ENCODE data around the gene PAIP2.
A peak's percentile ranks its signal among the peaks of the same experiment; 100 is the strongest.
"Not testable (repeated sequence)": the region's sequence is repeated elsewhere in the genome, so short reads cannot be mapped to it uniquely, and the experiment has no call there.

The PAIP2 gene

DNA sequence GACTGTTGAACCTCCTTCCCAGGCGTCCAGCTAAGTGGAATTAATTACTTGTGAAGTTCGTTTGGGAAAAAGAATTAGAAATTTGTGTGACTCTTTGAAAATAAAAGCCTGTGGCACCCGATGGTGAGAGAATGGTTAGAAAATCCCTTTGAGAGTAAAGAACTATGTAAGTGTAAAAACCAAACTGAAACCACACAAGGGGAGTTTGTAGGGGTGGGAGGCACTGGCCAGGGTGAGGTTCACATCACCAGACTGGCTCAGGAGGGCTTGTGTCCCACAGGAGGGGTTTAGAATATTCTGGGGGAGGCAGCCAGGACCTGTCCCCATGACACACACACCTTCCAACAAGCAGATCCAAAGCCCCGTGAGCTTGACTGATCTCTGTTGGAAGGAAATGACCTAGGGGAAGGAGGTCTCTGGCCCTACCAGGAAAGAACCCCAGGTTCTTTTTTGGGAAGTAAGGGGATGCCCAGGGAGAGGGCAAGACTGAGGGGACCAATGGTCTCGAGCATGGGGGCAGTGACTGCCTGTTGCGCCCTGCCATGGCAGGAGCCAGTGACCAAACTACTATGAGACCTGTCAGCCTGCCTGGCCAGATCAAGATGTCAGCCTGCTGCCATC, 58.0 kb downstream of the PAIP2 start:
- peak overlapping the region; percentile 31 for H3K27ac Mint-ChIP-seq
- H3K9me3 Mint-ChIP-seq: no peaks in the 10 kb centered on the region
- H3K27me3 Mint-ChIP-seq (ENCODE audit: low read depth): no peaks in the 10 kb centered on the region
- H3K36me3 Mint-ChIP-seq (ENCODE audit: low read depth): peaks cover 6% of the 10 kb centered on the region
- no peak overlapping the region for H3K4me3 Mint-ChIP-seq
- peaks cover 47% of the 10 kb centered on the region for H3K4me1 Mint-ChIP-seq (ENCODE audit: low read depth)

DNA sequence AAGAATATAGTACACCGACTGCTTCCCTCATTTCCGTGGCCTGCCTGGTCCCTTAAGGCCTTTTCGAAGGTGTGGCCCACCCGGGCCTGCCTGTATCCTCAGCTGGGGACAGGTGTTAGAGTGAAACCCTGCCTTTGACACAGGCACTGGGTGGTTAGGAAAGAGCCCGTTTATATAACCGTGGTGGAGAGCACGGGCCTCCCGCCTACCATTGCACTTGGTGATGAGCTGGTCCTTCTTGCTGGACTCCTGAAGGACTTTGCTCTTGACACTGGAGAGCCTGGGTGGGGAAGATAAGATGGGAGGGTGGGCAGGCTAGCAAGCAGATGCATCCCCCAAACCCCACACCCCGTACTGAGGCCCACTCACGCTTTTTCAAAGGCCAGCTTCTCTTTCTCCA, 59.9 kb downstream of the PAIP2 start:
- H3K27ac Mint-ChIP-seq: no peak overlapping the region
- no peak overlapping the region for H3K4me3 Mint-ChIP-seq
- H3K9me3 Mint-ChIP-seq: no peaks in the 10 kb centered on the region
- H3K27me3 Mint-ChIP-seq (ENCODE audit: low read depth): no peaks in the 10 kb centered on the region
- H3K36me3 Mint-ChIP-seq (ENCODE audit: low read depth): peaks cover 6% of the 10 kb centered on the region
- H3K4me1 Mint-ChIP-seq (ENCODE audit: low read depth): peaks cover 42% of the 10 kb centered on the region

DNA sequence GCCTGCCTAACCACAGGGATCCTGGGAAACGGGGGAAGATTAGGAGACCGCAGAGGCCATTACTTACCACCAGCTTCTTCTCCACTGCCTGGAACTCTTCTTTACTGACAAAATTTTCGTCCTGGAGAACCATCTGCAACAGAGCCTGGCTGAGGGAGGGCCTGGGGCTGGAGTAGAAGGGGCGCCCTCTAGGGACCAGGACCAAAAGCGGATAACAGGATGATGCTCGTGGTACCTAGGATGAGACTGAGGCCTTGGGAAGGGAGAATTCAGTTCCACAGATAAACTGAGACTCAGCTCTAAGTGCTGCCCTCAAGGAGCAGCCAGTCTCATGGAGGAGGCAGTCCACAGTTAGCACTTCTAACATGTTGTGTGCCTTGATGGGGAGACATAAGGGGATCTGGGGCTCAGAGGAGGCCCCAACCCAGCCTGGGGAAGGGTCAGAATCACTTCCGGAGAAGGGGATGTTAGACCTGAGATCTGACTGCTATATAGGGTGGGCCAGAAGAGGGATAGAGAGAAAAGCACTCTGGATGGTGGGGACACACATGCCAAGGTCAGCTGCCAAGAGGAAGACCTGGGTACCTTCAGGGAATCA, 61.0 kb downstream of the PAIP2 start:
- Mint-ChIP-seq H3K27ac (peak overlapping the region; percentile 100), H3K9me3 (no peaks in the 10 kb centered on the region), H3K4me3 (peak overlapping the region; percentile 96), H3K4me1 (ENCODE audit: low read depth) (peaks cover 40% of the 10 kb centered on the region), H3K36me3 (ENCODE audit: low read depth) (peaks cover 5% of the 10 kb centered on the region), H3K27me3 (ENCODE audit: low read depth) (no peaks in the 10 kb centered on the region)

DNA sequence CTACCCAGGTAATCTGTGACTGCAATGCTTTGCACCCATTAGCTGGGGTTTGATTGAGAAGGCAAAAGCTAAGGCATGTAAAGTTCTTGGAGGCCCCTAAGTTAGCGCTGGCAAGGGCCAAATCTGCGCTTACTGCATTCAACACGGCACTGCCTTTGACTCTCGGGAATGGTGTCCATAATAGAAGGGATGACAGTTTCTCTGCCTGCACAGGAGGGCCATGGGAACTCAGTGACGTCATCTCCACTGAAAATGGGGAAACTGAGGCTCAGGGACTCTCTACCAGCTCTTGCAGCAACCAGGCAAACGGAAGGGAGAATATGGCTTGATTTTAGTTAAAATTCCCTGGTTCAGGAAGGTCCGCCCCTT, 61.7 kb downstream of the PAIP2 start:
- H3K4me3 Mint-ChIP-seq: peak overlapping the region; percentile 96
- peaks cover 39% of the 10 kb centered on the region for H3K4me1 Mint-ChIP-seq (ENCODE audit: low read depth)
- H3K27me3 Mint-ChIP-seq (ENCODE audit: low read depth): no peaks in the 10 kb centered on the region
- H3K36me3 Mint-ChIP-seq (ENCODE audit: low read depth): peaks cover 6% of the 10 kb centered on the region
- peak overlapping the region; percentile 100 for H3K27ac Mint-ChIP-seq
- H3K9me3 Mint-ChIP-seq: no peaks in the 10 kb centered on the region

DNA sequence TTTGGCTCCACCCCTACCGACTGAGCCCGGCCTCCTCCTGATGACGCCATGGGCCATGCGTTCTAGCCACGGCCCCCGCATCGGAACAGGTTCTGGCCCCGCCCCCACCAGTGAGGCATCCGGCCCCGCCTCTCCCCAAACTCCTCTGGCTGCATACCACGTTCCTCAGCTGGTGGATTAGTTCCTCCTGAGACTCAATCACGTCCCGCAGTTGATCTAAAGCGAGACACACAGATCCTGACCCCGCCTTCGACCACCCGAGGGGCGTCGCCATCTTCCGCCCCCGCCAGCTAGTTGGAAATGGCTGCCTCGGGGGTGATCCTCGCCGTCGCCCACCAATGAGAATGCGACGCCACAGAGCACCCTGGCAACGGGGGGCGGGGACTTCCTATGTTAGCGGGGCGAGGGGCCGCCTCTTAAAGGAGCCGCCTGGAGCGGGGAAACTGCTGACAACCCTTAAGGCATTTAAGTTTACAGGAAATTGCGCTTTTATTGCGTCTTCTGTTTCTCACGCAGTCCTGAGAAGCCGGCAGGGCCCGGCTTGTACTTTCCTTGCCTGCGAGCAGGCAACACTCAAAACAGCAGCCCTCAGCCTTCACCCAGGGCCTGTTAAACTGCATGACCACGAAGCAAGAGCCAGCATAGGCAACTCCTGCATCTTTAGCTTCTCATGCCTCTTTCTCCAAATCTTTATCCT, 62.3 kb downstream of the PAIP2 start, which contains the start of gene SPATA24:
Gene SPATA24, minus strand, starts transcription at position 303 of the 697 bp plus-strand sequence. Its CDS starts 29 bp downstream, at position 274.
- H3K27ac Mint-ChIP-seq: peak within 1 kb of the TSS; percentile 100
- H3K9me3 Mint-ChIP-seq: no peaks in the 10 kb centered on the region
- H3K36me3 Mint-ChIP-seq (ENCODE audit: low read depth): peaks cover 6% of the 10 kb centered on the region
- H3K4me3 Mint-ChIP-seq: peak within 1 kb of the TSS; percentile 96
- peaks cover 39% of the 10 kb centered on the region for H3K4me1 Mint-ChIP-seq (ENCODE audit: low read depth)
- H3K27me3 Mint-ChIP-seq (ENCODE audit: low read depth): no peaks in the 10 kb centered on the region

DNA sequence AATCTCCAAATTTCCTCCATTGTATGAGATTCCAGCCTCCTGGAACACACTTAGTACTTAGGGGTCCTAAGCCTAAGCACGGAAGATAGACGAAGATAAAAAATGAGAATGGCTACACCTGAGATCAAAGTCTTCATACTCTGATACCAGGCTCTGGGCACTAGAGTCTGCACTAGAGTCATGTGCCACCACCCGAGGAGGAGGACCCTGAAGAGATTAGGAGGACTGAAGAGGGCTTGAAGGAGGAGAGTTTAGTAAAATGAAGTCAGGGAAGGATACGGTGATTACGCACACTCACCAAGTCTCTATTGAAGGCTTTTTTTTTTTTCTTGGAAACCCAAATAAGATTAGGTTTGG, 62.8 kb downstream of the PAIP2 start:
- Mint-ChIP-seq H3K36me3 (ENCODE audit: low read depth) (peaks cover 4% of the 10 kb centered on the region), H3K9me3 (no peaks in the 10 kb centered on the region), H3K4me3 (peak overlapping the region; percentile 96), H3K4me1 (ENCODE audit: low read depth) (peaks cover 36% of the 10 kb centered on the region), H3K27ac (peak overlapping the region; percentile 100), H3K27me3 (ENCODE audit: low read depth) (no peaks in the 10 kb centered on the region)

DNA sequence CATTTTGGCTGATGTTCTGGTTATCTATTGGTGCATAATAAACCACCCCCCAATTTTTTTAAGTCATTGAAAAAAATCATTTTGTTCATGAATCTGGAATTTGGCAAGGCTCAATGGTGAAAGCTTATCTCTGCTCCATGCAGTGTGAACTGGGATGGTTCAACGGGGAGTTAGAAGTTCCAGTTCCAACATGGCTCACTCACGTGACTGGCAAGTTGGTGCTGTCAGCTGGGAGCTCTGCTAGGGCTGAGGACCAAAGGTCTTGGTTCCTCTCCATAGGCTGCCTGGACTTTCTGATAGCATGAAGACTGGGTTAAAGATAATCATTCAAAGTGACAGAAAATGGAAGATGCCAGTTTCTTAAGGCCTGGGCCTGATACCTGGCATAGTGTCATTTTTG, 65.3 kb downstream of the PAIP2 start:
- Mint-ChIP-seq H3K4me3 (no peak overlapping the region), H3K27ac (no peak overlapping the region), H3K36me3 (ENCODE audit: low read depth) (peaks cover 7% of the 10 kb centered on the region), H3K9me3 (no peaks in the 10 kb centered on the region), H3K4me1 (ENCODE audit: low read depth) (peaks cover 34% of the 10 kb centered on the region), H3K27me3 (ENCODE audit: low read depth) (no peaks in the 10 kb centered on the region)

DNA sequence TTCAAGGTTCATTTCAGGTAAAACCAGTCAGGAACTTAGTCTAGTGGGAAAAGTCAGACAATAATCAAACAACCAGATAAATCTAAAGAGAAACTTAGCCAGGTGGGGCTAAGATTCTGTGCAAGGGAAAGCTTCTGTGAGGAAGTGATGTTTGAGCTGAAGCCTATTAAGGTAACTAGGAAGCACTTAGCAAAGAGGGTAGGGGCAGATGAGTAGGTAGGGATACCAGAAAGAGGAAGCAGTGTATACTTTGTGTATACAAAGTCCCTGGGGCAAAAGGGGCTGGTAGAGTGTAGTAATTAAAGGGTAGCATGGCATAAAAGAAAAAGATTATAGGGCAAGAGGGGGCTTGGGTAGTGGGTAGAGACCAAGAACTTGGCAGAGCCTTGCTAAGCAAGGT, 65.9 kb downstream of the PAIP2 start:
- H3K36me3 Mint-ChIP-seq (ENCODE audit: low read depth): peaks cover 8% of the 10 kb centered on the region
- no peaks in the 10 kb centered on the region for H3K9me3 Mint-ChIP-seq
- H3K4me3 Mint-ChIP-seq: no peak overlapping the region
- H3K27ac Mint-ChIP-seq: peak overlapping the region; percentile 37
- H3K4me1 Mint-ChIP-seq (ENCODE audit: low read depth): peaks cover 33% of the 10 kb centered on the region
- no peaks in the 10 kb centered on the region for H3K27me3 Mint-ChIP-seq (ENCODE audit: low read depth)

DNA sequence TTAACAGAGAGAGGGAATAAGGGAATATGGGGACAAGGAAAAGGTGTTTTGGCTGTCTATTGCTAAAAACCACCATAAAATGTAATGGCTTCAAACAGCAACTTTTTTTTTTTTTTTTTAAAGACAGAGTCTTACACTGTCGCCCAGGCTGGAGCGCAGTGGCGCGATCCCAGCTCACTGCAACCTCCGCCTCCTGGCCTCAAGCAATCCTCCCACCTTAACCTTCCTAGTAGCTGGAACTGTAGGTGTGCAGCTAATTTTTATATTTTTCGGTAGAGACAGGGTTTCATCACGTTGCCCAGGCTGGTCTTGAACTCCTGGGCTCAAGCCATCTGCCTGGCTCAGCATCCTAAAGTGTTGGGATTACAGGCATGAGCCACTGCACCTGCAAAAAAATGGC, 66.5 kb downstream of the PAIP2 start:
- peaks cover 12% of the 10 kb centered on the region for H3K36me3 Mint-ChIP-seq (ENCODE audit: low read depth)
- H3K4me3 Mint-ChIP-seq: no peak overlapping the region
- H3K9me3 Mint-ChIP-seq: no peaks in the 10 kb centered on the region
- peaks cover 33% of the 10 kb centered on the region for H3K4me1 Mint-ChIP-seq (ENCODE audit: low read depth)
- no peak overlapping the region for H3K27ac Mint-ChIP-seq
- H3K27me3 Mint-ChIP-seq (ENCODE audit: low read depth): no peaks in the 10 kb centered on the region

DNA sequence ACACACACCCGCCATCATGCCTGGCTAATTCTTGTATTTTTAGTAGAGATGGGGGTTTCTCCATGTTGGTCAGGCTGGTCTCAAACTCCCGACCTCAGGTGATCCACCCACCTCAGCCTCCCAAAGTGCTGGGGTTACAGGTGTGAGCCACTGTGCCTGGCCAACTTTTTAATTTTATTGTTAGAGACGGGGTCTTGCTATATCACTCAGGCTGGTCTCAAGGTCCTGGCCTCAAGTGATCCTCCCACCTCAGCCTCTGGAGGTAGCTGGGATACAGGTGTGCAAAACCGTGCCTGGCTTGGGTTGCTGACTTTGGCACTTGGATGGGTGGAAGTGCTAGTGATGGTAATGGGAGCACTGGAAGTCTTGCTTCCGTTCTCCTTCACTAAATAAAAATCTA, 67.5 kb downstream of the PAIP2 start:
- peaks cover 17% of the 10 kb centered on the region for H3K36me3 Mint-ChIP-seq (ENCODE audit: low read depth)
- H3K9me3 Mint-ChIP-seq; H3K27ac Mint-ChIP-seq; H3K4me3 Mint-ChIP-seq; H3K27me3 Mint-ChIP-seq (ENCODE audit: low read depth): not testable (repeated sequence)
- peaks cover 35% of the 10 kb centered on the region for H3K4me1 Mint-ChIP-seq (ENCODE audit: low read depth)

DNA sequence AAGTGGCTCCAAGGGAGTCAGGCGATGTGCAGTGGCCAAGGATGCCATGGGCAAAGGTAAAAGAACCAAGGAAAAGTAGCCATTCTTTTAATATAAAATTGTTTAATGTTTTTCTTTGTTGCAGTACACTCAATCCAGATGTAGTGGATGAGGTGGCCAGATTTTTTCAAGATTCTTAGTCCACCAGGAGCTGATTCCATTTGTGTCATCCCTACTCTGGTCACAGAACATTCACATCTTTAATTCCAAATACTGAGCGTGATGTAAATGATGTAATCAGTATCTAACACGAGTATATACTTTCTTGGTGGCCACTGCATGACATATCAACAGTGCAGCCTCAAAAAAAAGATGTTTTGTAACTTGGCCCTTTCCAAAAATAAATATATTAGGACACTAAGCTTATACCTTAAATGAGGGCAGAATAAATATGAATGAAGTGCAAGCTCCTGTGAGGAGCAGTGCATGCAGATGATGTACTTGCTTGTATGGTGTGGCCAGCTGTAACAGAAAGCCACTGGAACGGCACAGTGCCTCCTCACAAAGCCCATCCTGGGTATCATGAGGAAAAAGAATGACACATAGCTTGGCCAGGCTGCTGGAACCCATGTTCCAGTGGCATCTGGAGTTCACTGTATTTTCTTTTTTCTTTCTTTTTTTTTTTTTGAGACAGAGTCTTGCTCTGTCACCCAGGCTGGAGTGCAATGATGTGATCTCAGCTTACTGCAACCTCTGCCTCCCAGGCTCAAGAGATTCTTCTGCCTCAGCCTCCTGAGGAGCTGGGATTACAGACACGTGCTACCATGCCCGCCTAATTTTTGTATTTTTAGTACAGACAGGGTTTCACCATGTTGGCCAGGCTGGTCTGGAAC, 68.7 kb downstream of the PAIP2 start:
- no peak overlapping the region for H3K27ac Mint-ChIP-seq
- no peaks in the 10 kb centered on the region for H3K27me3 Mint-ChIP-seq (ENCODE audit: low read depth)
- peaks cover 17% of the 10 kb centered on the region for H3K36me3 Mint-ChIP-seq (ENCODE audit: low read depth)
- no peaks in the 10 kb centered on the region for H3K9me3 Mint-ChIP-seq
- H3K4me1 Mint-ChIP-seq (ENCODE audit: low read depth): peaks cover 41% of the 10 kb centered on the region
- no peak overlapping the region for H3K4me3 Mint-ChIP-seq

DNA sequence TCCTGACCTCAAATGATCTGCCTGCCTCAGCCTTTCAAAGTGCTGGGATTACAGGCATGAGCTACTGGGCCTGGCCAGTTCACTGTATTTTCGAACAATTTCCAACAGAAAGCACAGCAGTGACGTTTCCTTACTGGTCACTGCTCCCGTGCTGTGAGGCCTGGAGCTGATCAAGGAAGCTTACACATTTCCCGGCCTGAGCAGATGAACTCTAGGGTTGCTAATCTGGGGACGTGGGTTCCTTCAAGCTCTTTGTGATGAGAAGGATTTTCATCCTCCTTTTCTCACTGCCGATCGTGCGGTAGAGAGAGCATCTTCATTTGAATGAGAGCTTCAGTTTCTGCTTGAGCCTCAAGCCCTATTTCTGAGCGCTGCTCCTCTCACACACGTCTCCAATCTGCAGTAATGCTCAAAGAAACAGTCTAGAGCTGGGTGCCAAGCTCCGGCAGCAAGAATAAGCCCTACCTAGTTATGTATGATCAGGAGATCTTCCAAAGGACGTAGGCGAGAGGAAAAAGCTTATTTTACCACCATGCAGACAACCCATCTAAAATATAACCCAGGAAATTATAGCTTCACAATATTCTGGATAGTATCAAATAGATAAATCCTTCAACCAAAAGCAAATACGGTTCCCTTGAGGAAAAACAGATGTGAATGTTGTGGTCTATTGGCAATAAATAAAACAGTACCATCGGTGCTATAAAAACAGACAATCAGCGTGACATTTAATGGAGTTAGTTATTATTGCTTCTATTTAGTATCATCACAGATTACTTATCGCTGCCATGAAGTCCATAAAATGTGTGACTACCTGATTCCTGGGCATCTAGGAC, 69.6 kb downstream of the PAIP2 start:
- peaks cover 50% of the 10 kb centered on the region for H3K4me1 Mint-ChIP-seq (ENCODE audit: low read depth)
- H3K4me3 Mint-ChIP-seq: no peak overlapping the region
- peaks cover 21% of the 10 kb centered on the region for H3K36me3 Mint-ChIP-seq (ENCODE audit: low read depth)
- H3K9me3 Mint-ChIP-seq: no peaks in the 10 kb centered on the region
- no peaks in the 10 kb centered on the region for H3K27me3 Mint-ChIP-seq (ENCODE audit: low read depth)
- H3K27ac Mint-ChIP-seq: no peak overlapping the region

DNA sequence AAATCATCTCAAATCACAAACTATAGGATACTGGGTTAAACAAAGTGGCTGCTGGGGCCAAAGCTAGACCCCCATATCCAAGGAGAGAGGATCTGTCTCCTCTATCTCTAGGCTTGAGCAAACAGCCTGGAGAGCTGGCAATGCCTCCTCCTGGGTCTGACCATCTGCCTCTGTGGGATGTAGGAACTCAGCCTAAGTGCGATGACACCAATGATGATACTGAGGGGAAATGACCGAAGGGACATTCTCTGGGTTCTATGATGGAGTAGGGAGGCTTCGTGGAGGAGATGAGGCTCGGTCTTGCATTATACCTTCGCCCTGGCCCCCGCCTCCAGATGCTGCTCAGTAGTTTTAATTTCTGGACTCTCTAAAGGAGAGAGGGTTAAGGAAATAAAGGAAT, 71.5 kb downstream of the PAIP2 start:
- Mint-ChIP-seq H3K9me3 (no peaks in the 10 kb centered on the region), H3K27ac (peak overlapping the region; percentile 91), H3K4me1 (ENCODE audit: low read depth) (peaks cover 45% of the 10 kb centered on the region), H3K36me3 (ENCODE audit: low read depth) (peaks cover 22% of the 10 kb centered on the region), H3K27me3 (ENCODE audit: low read depth) (no peaks in the 10 kb centered on the region), H3K4me3 (no peak overlapping the region)

DNA sequence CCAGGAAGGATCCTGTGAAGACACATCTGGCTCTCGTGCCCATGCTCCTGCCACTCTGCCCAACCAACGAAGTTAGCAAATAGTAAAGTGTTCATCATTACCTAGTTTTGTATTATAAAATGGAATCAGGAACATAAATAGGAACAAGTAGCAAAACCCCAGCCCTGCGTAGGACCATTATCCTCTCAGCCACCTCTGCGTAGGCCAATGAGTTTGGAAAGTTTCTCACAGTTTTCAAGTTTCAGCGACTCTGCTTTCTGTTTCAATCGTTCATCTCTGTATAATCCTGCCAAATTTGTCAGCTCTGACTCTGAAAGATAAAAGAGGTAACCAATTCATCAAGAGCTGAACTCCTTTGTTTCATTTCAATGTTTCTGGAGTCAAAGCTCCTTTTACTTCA, 72.3 kb downstream of the PAIP2 start:
- Mint-ChIP-seq H3K4me3 (peak overlapping the region; percentile 59), H3K4me1 (ENCODE audit: low read depth) (peaks cover 50% of the 10 kb centered on the region), H3K27me3 (ENCODE audit: low read depth) (no peaks in the 10 kb centered on the region), H3K9me3 (no peaks in the 10 kb centered on the region), H3K36me3 (ENCODE audit: low read depth) (peaks cover 28% of the 10 kb centered on the region), H3K27ac (peak overlapping the region; percentile 91)

Measured in T-helper 1 cell treated with Interleukin-12 subunit alpha and Interleukin-12 subunit beta and Interleukin-4 antibody, amounts not matched to agents 30 μg/mL and 1 μg/mL, for 36 hours (primary cell).